Activated naive CD8-positive, alpha-beta T cell treated with anti-CD3 and anti-CD28 coated beads for 36 hours (primary cell): ENCODE measurements around the gene CTXND1. TPM values are rescaled to one million over a fixed set of nuclear protein-coding genes. Genes with fewer than 3 reads are reported as not detected.

Experiments
- DNase-seq: peaks from one replicate; pipeline ENCODE4 v3.0.0; 2021
- H3K27ac Mint-ChIP-seq: one replicate; pipeline ENCODE4 v1.8.0; 2022; ENCODE audit warnings: mild to moderate bottlenecking, moderate library complexity, mixed read lengths
- H3K27me3 Mint-ChIP-seq: one replicate; pipeline ENCODE4 v1.8.0; 2022; ENCODE audit warnings: mild to moderate bottlenecking, mixed read lengths
- H3K36me3 Mint-ChIP-seq: one replicate; pipeline ENCODE4 v1.8.0; 2021; ENCODE audit warnings: mild to moderate bottlenecking, mixed read lengths
- H3K4me1 Mint-ChIP-seq: one replicate; pipeline ENCODE4 v1.8.0; 2021; ENCODE audit warnings: mixed read lengths
- H3K4me3 Mint-ChIP-seq: one replicate; pipeline ENCODE4 v1.8.0; 2022; ENCODE audit warnings: mild to moderate bottlenecking, moderate library complexity, mixed read lengths
- H3K9me3 Mint-ChIP-seq: one replicate; pipeline ENCODE4 v1.8.0; 2022; ENCODE audit warnings: mixed read lengths
- total RNA-seq, 2 experiments: library from RNA; stranded (reverse); gene quantifications; one replicate each; pipeline ENCODE4 v1.2.3, GENCODE V29; 2021

CTXND1 gene
- total RNA-seq, 2 experiments from 2014 or later: not detected

DNA sequence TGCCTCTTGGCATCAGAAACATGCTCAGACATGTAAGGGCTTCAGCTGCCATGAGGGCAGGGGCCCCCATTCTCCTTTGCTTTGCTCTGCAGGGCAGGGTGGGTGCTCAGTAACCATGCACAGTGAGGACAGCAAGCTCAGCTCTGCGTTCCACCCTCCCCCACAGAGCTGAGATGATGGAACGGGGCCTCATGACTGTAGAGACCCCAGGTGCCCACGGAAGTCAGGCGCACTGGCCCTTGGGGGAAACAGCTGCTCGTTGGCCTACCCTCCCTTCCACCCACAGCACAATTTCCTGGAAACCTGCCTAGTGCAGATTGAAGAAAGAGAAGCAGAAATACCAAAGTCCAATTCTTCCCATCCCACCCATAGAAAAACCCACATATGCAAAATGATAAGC is 10.5 kb downstream of the CTXND1 start:
- peaks cover 16% of the 10 kb centered on the region for H3K27me3 Mint-ChIP-seq

DNA sequence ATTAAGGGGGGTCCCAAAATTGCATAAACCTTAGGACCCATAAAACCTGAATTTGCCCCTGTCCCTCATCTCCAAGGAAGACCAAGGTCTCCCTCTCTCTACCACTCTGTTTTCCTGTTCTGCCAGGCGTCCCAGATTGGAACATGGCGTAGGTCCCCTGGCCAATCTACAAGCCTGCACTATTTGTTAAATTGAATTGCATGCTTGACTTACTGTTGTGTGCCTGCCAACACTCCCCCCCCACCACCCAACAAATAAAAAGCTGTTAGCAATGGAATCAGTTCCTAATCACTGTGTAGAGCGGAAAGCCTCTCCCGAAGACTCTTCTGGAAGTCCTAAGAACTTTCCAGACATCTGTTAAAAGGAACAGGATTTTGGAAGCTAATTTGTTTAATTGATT is 11.7 kb downstream of the CTXND1 start:
- H3K9me3 Mint-ChIP-seq: no peaks in the 10 kb centered on the region
- no peaks in the 10 kb centered on the region for H3K36me3 Mint-ChIP-seq
- H3K4me3 Mint-ChIP-seq: no peak overlapping the region
- DNase-seq: no peak
- peaks cover 16% of the 10 kb centered on the region for H3K27me3 Mint-ChIP-seq
- no peak overlapping the region for H3K27ac Mint-ChIP-seq
- H3K4me1 Mint-ChIP-seq: no peaks in the 10 kb centered on the region

More for the DNA sequence above, 10.5 kb downstream of the CTXND1 start:
- Mint-ChIP-seq H3K9me3 (no peaks in the 10 kb centered on the region), H3K36me3 (no peaks in the 10 kb centered on the region), H3K27ac (no peak overlapping the region), H3K4me1 (no peaks in the 10 kb centered on the region), H3K4me3 (no peak overlapping the region)
- DNase-seq: no peak

DNA sequence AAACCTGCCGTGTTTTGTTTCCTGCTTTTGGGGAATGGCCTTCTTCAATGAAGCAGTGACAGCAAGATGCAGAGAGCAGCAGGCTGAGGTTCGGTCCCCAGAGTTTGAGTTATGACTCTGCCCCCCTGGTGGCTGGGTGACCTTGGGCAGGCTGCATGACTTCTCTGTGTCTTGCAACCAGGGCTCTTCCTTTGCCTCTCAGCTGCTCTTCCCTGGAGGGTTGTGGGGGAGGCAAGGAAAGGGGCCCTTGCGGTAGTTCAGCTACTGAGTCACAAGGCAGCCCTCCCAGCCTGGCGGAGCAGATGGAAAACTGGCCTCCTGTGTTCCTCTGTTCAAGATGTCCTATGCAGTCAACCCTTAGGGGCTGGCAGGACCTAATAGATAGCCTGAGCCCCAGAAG is 17.1 kb downstream of the CTXND1 start:
- Mint-ChIP-seq H3K9me3 (no peaks in the 10 kb centered on the region), H3K36me3 (no peaks in the 10 kb centered on the region), H3K27ac (no peak overlapping the region), H3K4me1 (no peaks in the 10 kb centered on the region), H3K27me3 (peaks cover 20% of the 10 kb centered on the region), H3K4me3 (no peak overlapping the region)
- DNase-seq: peak; percentile 34

DNA sequence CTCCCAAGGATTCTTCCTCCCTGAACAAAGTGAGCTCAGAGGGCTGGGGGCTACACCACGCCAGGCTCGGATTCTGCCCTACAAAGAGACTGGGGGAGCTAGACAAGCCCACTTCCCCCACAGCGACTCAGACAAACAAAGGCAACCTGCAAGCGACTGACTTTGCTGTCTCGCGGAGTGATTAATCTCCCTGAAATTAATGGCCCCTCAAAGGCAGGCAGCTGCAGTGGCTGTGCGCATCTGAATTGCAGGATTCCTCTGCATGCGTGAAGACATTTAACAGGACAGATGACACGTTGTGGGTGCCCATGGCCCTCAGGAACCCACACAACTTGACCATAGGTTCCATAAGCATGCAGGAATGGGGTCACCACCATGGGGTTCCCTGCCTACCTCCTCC is 18.4 kb downstream of the CTXND1 start:
- no peak for DNase-seq
- no peaks in the 10 kb centered on the region for H3K4me1 Mint-ChIP-seq
- H3K27ac Mint-ChIP-seq: no peak overlapping the region
- H3K4me3 Mint-ChIP-seq: no peak overlapping the region
- peaks cover 27% of the 10 kb centered on the region for H3K27me3 Mint-ChIP-seq
- no peaks in the 10 kb centered on the region for H3K9me3 Mint-ChIP-seq
- no peaks in the 10 kb centered on the region for H3K36me3 Mint-ChIP-seq

DNA sequence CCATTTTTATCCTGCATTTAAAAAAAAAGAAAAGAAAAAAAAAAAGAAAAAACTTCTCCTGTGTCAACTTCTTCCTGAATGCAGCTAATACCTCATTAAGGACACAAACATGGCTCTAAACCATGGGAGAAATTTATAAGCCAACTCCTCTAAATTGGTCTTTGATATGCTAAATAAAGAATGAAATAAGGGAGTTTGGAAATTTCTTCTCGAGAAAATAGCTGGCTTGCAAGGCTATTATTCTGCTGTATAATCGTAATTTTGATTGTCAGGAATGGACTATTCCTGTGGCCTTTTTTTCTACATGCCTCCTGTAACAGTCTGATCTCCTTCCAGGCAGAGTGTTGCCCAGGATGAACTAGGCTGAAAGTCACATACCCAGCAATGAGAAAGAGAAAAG is 20.6 kb downstream of the CTXND1 start:
- H3K27me3 Mint-ChIP-seq: peaks cover 33% of the 10 kb centered on the region
- no peak for DNase-seq
- H3K9me3 Mint-ChIP-seq: no peaks in the 10 kb centered on the region
- no peaks in the 10 kb centered on the region for H3K4me1 Mint-ChIP-seq
- no peak overlapping the region for H3K27ac Mint-ChIP-seq
- H3K4me3 Mint-ChIP-seq: no peak overlapping the region
- H3K36me3 Mint-ChIP-seq: no peaks in the 10 kb centered on the region

DNA sequence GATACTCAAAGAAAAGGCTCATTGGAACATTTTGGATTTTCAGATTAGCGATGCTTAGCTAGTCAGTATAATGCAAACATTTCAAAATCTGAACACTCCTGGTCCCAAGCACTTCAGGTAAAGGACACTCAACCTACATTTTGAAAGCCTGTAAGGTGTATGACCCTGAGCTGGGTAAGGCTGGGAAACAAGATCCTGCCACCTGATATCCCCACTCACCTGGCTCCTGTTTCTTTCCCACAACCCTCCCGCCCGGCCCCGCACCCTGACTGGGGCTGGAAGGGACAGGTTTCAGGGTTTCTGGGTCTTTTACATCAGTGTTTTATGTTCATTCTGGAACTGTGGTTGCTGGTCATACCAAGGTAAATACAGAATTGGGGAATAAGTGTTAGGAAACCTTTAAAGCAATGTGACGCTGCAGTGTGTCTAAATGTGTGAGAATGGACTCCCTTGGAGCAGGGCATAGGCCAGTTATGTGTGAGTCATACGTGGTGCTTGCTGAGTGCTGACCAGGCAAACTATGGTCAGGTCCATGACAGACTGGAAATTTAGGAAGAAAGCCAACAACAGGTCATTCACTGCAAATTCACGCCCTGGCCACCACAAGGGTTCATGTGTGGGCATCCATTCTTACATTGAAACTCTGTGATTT is 22.9 kb downstream of the CTXND1 start:
- no peaks in the 10 kb centered on the region for H3K9me3 Mint-ChIP-seq
- peaks cover 38% of the 10 kb centered on the region for H3K27me3 Mint-ChIP-seq

DNA sequence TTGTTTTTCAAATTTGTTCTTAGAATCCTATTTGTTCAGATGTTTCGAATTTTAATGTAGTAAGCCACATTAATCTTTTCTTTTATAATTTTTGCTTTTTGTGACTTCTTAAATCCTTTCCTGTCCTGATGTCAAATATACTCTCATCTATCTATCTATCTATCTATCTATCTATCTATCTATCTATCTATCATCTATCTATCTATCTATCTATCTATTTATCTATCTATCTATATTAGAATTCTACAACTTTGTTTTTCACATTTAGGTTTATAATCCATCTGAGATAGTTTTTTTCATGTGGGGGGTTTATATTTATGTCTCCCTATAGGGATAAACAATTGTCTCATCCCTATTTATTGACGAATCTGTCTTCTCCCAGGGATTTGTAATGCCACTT is 32.1 kb downstream of the CTXND1 start:
- Mint-ChIP-seq H3K4me1 (no peaks in the 10 kb centered on the region), H3K9me3 (no peaks in the 10 kb centered on the region), H3K4me3 (no peak overlapping the region), H3K27ac (no peak overlapping the region), H3K27me3 (peaks cover 13% of the 10 kb centered on the region), H3K36me3 (no peaks in the 10 kb centered on the region)
- no peak for DNase-seq

More for the DNA sequence above, 22.9 kb downstream of the CTXND1 start:
- no peak for DNase-seq
- H3K27ac Mint-ChIP-seq: no peak overlapping the region
- H3K36me3 Mint-ChIP-seq: no peaks in the 10 kb centered on the region
- no peak overlapping the region for H3K4me3 Mint-ChIP-seq
- no peaks in the 10 kb centered on the region for H3K4me1 Mint-ChIP-seq

DNA sequence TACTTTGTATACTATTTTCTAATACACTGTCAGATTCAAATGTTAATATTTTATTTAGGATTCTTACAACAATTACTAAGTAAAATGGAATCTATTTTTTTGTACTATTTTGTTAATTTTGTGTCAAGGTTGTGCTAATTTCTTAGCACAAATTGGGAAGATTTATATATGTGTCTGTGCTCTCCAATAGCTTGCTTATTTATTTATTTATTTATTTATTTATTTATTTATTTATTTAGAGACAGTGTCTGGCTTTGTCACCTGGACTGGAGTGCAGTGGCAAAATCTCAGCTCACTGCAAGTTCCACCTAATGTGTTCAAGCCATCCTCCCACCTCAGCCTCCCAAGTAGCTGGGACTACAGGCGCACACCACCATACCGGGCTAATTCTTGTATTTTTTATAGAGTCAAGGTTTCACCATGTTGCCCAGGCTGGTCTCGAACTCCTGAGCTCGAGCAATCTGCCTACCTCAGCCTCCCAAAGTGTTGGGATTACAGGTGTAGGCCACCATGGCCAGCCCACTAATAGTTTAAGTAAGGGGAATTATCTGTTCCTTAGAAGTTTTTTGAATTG is 34.6 kb downstream of the CTXND1 start:
- Mint-ChIP-seq H3K27ac (no peak overlapping the region), H3K36me3 (no peaks in the 10 kb centered on the region), H3K4me1 (no peaks in the 10 kb centered on the region), H3K4me3 (no peak overlapping the region), H3K27me3 (peaks cover 12% of the 10 kb centered on the region), H3K9me3 (no peaks in the 10 kb centered on the region)
- DNase-seq: no peak

DNA sequence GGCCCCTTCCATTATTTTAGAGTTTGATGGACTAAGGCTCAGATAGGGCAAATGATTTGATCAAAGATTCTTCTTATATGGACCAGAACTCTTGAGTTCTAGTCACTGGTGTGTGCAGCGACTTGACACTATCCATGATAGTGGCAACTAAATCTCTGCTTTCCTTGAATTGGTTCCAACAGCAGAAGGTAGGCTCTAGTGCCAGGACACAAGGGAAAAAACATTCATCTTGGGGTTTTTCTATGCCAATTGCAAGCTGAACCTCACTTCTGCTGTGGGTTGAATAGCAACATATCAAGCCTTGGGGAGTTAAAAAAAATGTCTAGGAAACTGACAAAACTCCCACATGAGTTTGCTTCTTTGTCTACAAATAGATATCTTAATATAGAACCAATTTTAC is 35.1 kb downstream of the CTXND1 start:
- Mint-ChIP-seq H3K4me1 (no peaks in the 10 kb centered on the region), H3K36me3 (no peaks in the 10 kb centered on the region), H3K4me3 (no peak overlapping the region), H3K27me3 (peaks cover 12% of the 10 kb centered on the region), H3K9me3 (no peaks in the 10 kb centered on the region), H3K27ac (no peak overlapping the region)
- DNase-seq: no peak

DNA sequence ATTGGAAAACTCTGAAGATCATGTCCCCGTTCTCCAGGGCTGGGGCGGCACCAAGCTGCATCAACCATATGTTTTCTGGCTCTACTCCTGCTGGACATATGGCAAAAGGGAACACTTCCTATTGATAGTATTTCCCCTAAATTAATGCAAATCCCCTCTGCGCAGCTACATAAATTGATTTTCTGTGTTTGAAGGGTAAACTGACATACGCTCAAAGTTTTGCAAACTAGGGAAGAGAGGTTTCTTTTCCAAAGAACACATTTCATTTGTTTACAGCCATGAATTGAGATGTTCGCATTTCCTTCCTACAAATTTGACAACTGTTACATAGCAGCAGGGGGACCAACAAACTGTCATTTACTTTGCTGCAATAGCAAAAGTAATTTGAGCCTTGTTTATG is 35.9 kb downstream of the CTXND1 start:
- Mint-ChIP-seq H3K4me3 (no peak overlapping the region), H3K4me1 (no peaks in the 10 kb centered on the region), H3K36me3 (no peaks in the 10 kb centered on the region), H3K9me3 (no peaks in the 10 kb centered on the region), H3K27ac (no peak overlapping the region), H3K27me3 (peaks cover 12% of the 10 kb centered on the region)
- no peak for DNase-seq

DNA sequence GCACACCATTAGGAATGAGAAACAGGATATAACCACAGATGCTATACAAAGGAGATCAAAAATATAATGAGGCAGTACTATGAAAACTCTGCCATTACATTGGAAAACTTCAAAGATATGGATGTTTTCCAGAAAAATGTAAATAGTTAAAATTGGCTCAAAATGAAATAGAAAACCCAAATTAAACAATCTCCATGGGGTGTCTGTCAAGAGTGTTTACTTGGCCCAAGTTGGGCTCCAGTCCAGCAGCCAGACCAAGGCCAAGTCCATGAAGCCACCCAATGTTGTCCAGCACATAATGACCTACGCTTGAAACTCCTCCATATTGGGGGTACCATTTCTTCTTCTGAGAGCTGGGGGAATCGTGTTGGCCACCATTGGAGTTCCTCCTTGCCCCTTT is 37.1 kb downstream of the CTXND1 start:
- no peaks in the 10 kb centered on the region for H3K4me1 Mint-ChIP-seq
- no peak overlapping the region for H3K4me3 Mint-ChIP-seq
- DNase-seq: no peak
- no peaks in the 10 kb centered on the region for H3K36me3 Mint-ChIP-seq
- H3K27ac Mint-ChIP-seq: no peak overlapping the region
- no peaks in the 10 kb centered on the region for H3K9me3 Mint-ChIP-seq
- H3K27me3 Mint-ChIP-seq: peaks cover 15% of the 10 kb centered on the region

DNA sequence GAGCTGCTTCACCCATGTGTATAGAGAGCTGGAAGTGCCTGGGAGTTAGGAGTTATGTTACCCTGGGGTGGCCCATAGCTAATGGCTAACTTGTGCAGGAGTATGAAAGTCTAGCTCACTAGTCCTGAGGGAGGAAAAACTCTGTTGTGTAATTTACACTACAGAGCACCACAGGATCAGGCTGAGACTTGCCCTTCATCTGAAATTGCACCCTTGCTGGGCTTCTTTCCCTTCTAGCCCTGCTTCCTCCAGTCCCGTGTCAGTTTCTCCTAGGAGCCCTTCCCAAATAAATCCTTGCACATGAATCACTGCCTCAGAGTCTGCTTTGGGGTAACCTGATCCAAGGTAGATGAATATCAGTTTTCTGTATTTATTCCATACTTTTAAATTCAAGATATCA is 40.0 kb downstream of the CTXND1 start:
- no peaks in the 10 kb centered on the region for H3K9me3 Mint-ChIP-seq
- DNase-seq: no peak
- no peak overlapping the region for H3K27ac Mint-ChIP-seq
- no peaks in the 10 kb centered on the region for H3K36me3 Mint-ChIP-seq
- H3K4me3 Mint-ChIP-seq: no peak overlapping the region
- H3K27me3 Mint-ChIP-seq: peaks cover 23% of the 10 kb centered on the region
- H3K4me1 Mint-ChIP-seq: no peaks in the 10 kb centered on the region

DNA sequence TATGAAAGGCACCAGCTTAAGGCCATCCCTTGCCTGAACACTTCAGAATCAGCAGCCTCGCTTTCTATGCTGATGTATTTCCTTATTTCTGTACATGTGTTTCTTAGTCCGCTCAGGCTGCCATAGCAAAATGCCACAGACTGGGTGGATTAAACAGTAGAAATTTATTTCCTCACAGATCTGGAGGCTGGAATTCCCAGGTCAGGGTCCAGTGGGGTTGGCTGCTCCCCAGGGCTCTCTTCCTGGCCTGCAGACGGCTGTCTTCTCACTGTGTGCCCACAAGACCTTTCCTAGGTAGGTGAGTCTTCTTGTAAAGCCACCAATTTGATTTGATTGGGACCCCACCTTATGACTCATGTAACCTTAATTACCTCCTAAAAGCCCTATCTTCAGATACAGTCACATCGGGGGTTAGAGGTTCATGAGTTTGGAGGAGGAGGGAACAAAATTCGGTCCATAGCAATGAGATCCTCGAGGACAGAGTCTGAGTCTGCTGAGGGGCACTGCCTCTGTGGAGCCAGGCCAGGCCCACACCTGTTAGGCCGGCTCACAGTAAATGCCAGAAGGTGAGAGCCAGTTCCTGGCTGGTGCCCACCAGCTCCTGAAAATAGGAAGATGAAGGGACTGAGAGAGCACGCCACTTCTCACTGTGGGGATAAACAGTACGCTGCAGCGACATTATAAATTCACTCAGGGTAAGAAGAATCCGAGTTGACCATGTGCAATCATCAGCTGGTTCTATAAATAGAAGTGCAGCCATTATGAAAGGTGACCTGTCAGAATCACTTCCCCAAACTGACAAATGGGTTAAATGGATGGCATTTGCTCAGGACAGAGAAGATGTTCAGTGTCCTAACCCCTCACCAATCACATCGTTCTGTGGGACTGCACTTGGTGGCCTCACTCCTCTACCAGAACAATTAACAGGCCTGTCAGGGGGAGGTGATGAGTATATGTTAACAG is 41.1 kb downstream of the CTXND1 start:
- DNase-seq: no peak
- Mint-ChIP-seq H3K27ac (no peak overlapping the region), H3K4me1 (no peaks in the 10 kb centered on the region), H3K9me3 (no peaks in the 10 kb centered on the region), H3K27me3 (peaks cover 28% of the 10 kb centered on the region), H3K36me3 (no peaks in the 10 kb centered on the region), H3K4me3 (no peak overlapping the region)

DNA sequence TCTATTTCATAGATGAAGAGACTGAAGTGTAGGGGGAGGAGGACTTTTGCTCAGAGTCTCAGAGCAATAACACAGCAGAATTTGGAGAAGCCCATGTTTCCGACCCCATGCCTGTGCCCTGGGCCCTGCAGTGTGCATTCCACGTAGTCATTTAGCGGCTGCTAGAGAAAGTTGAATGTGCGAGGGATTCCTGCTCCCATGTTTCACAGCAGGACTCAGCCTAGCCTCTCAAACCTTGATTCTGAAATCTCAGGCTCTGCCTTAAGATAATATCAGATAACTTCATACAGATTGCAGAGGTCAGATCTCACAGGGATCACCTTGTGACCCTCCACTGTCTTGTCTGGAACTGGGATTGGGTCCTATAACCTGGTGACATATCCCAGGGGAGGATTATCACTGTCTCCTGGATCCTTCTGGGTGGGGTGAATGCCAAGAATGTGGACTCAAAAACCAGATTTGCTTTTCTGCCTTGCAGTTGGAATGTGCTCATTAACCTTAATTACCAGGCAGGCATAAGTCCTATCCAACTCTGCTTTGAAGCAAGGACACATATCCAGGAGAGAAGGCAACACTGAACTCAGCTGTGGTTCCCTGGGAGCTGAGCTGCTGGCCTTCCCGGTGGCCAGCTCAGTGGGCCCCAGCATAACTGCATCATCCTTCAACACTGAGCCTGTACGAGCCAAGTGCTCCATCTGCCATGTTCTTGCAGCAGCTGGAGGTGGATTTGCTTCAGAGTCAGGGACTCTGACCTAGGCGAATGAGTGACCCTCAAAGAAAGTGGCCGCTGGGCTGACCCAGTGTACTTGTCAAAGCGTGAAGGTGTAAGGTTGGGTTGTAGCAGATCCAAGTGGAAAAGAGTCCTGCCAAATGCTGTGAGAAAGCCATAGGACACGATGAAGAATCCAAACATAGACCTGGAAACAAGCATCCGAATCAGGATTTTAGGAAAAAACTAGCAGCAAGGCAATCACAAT is 43.0 kb downstream of the CTXND1 start:
- Mint-ChIP-seq H3K4me1 (no peaks in the 10 kb centered on the region), H3K27me3 (peaks cover 33% of the 10 kb centered on the region), H3K9me3 (no peaks in the 10 kb centered on the region), H3K36me3 (no peaks in the 10 kb centered on the region), H3K4me3 (no peak overlapping the region), H3K27ac (no peak overlapping the region)
- DNase-seq: no peak
